Keratinocyte (primary cell): Measurements from ENCODE around the gene ASH1L. TPM values are rescaled to one million over a fixed set of nuclear protein-coding genes. Genes with fewer than 3 reads are reported as not detected.
"Not testable (repeated sequence)": the region's sequence is repeated elsewhere in the genome, so short reads cannot be mapped to it uniquely, and the experiment has no call there.

Experiments used
- DNase-seq: peaks from one replicate; pipeline ENCODE4 v3.0.0-alpha.2; 2011; ENCODE audit warnings: low read depth, missing footprints, low spot score
- FAIRE-seq: peaks from 2 replicates; lab custom pipeline; 2011; peaks lifted over from hg19 to GRCh38; lab: Jason Lieb, UNC
- H2AFZ ChIP-seq: 2 replicates; pipeline ENCODE4 v1.6.0; 2012; ENCODE audit warnings: low read length, control low read depth, inconsistent platforms; ENCODE audit not compliant: control insufficient read depth
- H3K27ac ChIP-seq: 2 replicates; pipeline ENCODE4 v1.5.1; 2011; ENCODE audit warnings: low read length; ENCODE audit not compliant: control insufficient read depth, insufficient read depth
- H3K27me3 ChIP-seq: 3 replicates; pipeline ENCODE4 v1.6.0; 2011; ENCODE audit warnings: low read length; ENCODE audit not compliant: control insufficient read depth, insufficient read depth; ENCODE audit errors: extremely low read depth
- H3K36me3 ChIP-seq, 2 experiments: 2 replicates in 1 of 2; 3 replicates in 1 of 2; pipeline ENCODE4 v1.5.1; 2011; ENCODE audit warnings: low read length in 2 of 2, mild to moderate bottlenecking in 1 of 2; ENCODE audit not compliant: control insufficient read depth in 2 of 2, insufficient read depth in 2 of 2; ENCODE audit errors: extremely low read depth in 1 of 2
- H3K4me1 ChIP-seq: 3 replicates; pipeline ENCODE4 v1.5.1; 2011; ENCODE audit warnings: low read length; ENCODE audit not compliant: control insufficient read depth, insufficient read depth; ENCODE audit errors: extremely low read depth
- H3K4me2 ChIP-seq: 3 replicates; pipeline ENCODE4 v1.6.0; 2011; ENCODE audit warnings: low read depth, low read length; ENCODE audit not compliant: control insufficient read depth, insufficient read depth; ENCODE audit errors: extremely low read depth
- H3K4me3 ChIP-seq, 3 experiments: fragments of 200-600 bp in 1 of 3; sonication (generic) in 1 of 3; 2 replicates in 2 of 3; 3 replicates in 1 of 3; pipeline ENCODE4 v1.5.1; 2011 to 2016; ENCODE audit warnings: low read length in 3 of 3, mild to moderate bottlenecking in 3 of 3, control low read depth in 2 of 3, inconsistent platforms in 1 of 3, low read depth in 1 of 3, mixed read lengths in 1 of 3, mixed run types in 1 of 3, moderate library complexity in 1 of 3; ENCODE audit not compliant: control insufficient read depth in 2 of 3, insufficient read depth in 2 of 3; ENCODE audit errors: extremely low read depth in 1 of 3
- H3K79me2 ChIP-seq: 2 replicates; pipeline ENCODE4 v1.6.0; 2012; ENCODE audit warnings: low read length; ENCODE audit not compliant: control insufficient read depth, insufficient read depth
- H3K9ac ChIP-seq: 3 replicates; pipeline ENCODE4 v1.6.0; 2011; ENCODE audit warnings: low read length; ENCODE audit not compliant: control insufficient read depth, insufficient read depth; ENCODE audit errors: extremely low read depth
- H3K9me1 ChIP-seq: 3 replicates; pipeline ENCODE4 v1.6.0; 2011; ENCODE audit warnings: low read length; ENCODE audit not compliant: control insufficient read depth, insufficient read depth; ENCODE audit errors: extremely low read depth
- H3K9me3 ChIP-seq: 2 replicates; pipeline ENCODE4 v1.5.1; 2012; ENCODE audit warnings: low read depth, low read length; ENCODE audit not compliant: control insufficient read depth
- H4K20me1 ChIP-seq: 3 replicates; pipeline ENCODE4 v1.6.0; 2011; ENCODE audit warnings: low read length; ENCODE audit not compliant: control insufficient read depth, insufficient read depth; ENCODE audit errors: extremely low read depth
- CTCF ChIP-seq, 3 experiments: IDR thresholded peaks in 1 of 3; conservative IDR thresholded peaks in 1 of 3; optimal IDR thresholded peaks in 1 of 3; 2 replicates in 2 of 3; 3 replicates in 1 of 3; pipeline versions ENCODE3 to v1.5.1; 2011; ENCODE audit warnings: low read length in 3 of 3, mild to moderate bottlenecking in 3 of 3, moderate library complexity in 2 of 3, control low read depth in 1 of 3, inconsistent platforms in 1 of 3; ENCODE audit not compliant: insufficient read depth in 2 of 3; ENCODE audit errors: extremely low read depth in 1 of 3
- EZH2 ChIP-seq: IDR thresholded peaks from one replicate; pipeline ENCODE4 v1.6.1; 2012; ENCODE audit warnings: inconsistent platforms, mild to moderate bottlenecking, low read length, moderate library complexity
- dilution Hi-C: fragments of 300-500 bp; cut with MboI; formaldehyde crosslinking; loops from one replicate; pipeline ENCODE4 v1.7.0; 2020; ENCODE audit warnings: low sequenced_read_pairs; ENCODE audit not compliant: extremely low pct_ligation_motif_present
- polyA plus RNA-seq, 5 experiments: library from polyadenylated mRNA; depleted of rRNA in 3 of 5; stranded (reverse) in 3 of 5; stranded (forward) in 1 of 5; unstranded in 1 of 5; fragments of >200 nt; gene quantifications; 1 replicate in 1 of 5; 2 replicates in 3 of 5; 3 replicates in 1 of 5; pipeline versions ENCODE4 v1.2.1 to v1.2.3, GENCODE V29; 2011 to 2012; ENCODE audit warnings: missing spikeins in 2 of 5, low read depth in 1 of 5, low replicate concordance in 1 of 5

The ASH1L gene
- polyA plus RNA-seq, 1 donor (not counting 4 experiments of a cell fraction or from before 2014, with no cell fraction given): 13.8 TPM

- Histone ChIP-seq H2AFZ (no peak overlapping the region), H3K79me2 (peaks cover 52% of the 10 kb centered on the region), H3K9me3 (no peaks in the 10 kb centered on the region), H3K4me2 (no peak overlapping the region), H3K9me1 (no peaks in the 10 kb centered on the region), H4K20me1 (no peaks in the 10 kb centered on the region), H3K27ac (no peak overlapping the region), H3K9ac (no peak overlapping the region), H3K4me1 (no peaks in the 10 kb centered on the region), H3K27me3 (no peaks in the 10 kb centered on the region), H3K36me3 (no peaks in the 10 kb centered on the region), H3K4me3 (no peak overlapping the region)
- TF ChIP-seq CTCF (optimal IDR thresholded peaks at IDR 0.05 in 1 of 3, IDR thresholded peaks at IDR 0.05 in 1 of 3, conservative IDR thresholded peaks at IDR 0.05 in 1 of 3; ENCODE audit: extremely low read depth in 1 of 3, insufficient read depth in 2 of 3, low read length in 3 of 3) (no peak), EZH2 (no peak)
- DNase-seq (no peak), FAIRE-seq (no peak)
- dilution Hi-C loops: no loop called here
These were observed 53.5 kb downstream of the ASH1L start for GRCh38 chr1:155509064-155509463.

- no peak for FAIRE-seq
These were observed 54.7 kb downstream of the ASH1L start for GRCh38 chr1:155507945-155508344.

GRCh38 chr1:155505963-155506362 is 56.6 kb downstream of the ASH1L start:
- dilution Hi-C loops, H3K9me3 ChIP-seq, H4K20me1 ChIP-seq, H3K27ac ChIP-seq, FAIRE-seq, H3K9ac ChIP-seq, H3K4me2 ChIP-seq, H3K4me1 ChIP-seq, H2AFZ ChIP-seq, H3K4me3 ChIP-seq, DNase-seq, H3K36me3 ChIP-seq, H3K9me1 ChIP-seq, H3K27me3 ChIP-seq: not testable (repeated sequence)
- peaks cover 57% of the 10 kb centered on the region for H3K79me2 ChIP-seq

More at GRCh38 chr1:155507945-155508344, 54.7 kb downstream of the ASH1L start:
- Histone ChIP-seq H3K9me3 (no peaks in the 10 kb centered on the region), H3K79me2 (peaks cover 50% of the 10 kb centered on the region), H3K4me2 (no peak overlapping the region), H2AFZ (no peak overlapping the region), H3K9ac (no peak overlapping the region), H3K36me3 (no peaks in the 10 kb centered on the region), H4K20me1 (peaks cover 5% of the 10 kb centered on the region), H3K27me3 (no peaks in the 10 kb centered on the region), H3K4me1 (no peaks in the 10 kb centered on the region), H3K27ac (no peak overlapping the region), H3K4me3 (no peak overlapping the region), H3K9me1 (no peaks in the 10 kb centered on the region)
- dilution Hi-C loops: no loop called here
- no peak for DNase-seq
- no peak for TF ChIP-seq CTCF (optimal IDR thresholded peaks at IDR 0.05 in 1 of 3, IDR thresholded peaks at IDR 0.05 in 1 of 3, conservative IDR thresholded peaks at IDR 0.05 in 1 of 3; ENCODE audit: extremely low read depth in 1 of 3, insufficient read depth in 2 of 3, low read length in 3 of 3)
- no peak for TF ChIP-seq EZH2
